B cell (primary cell): ENCODE results near the gene MARF1. TPM values are rescaled to one million over a fixed set of nuclear protein-coding genes. Genes with fewer than 3 reads are reported as not detected.

Experiments
- ATAC-seq: fragments of 200-7000 bp; cut with Tn5 transposase; one replicate; pipeline ENCODE4 v1.10.0; 2021; ENCODE audit warnings: low read depth, mild to moderate bottlenecking, moderate number of reproducible peaks, moderate library complexity
- CTCF ChIA-PET: fragments of 350-600 bp; sonication (Branson Sonifier 250); formaldehyde crosslinking; loops from one replicate; lab custom pipeline; 2021; ENCODE audit warnings: antibody characterized with exemption, inconsistent platforms; lab: Charles Lee
- POLR2A ChIA-PET: fragments of 350-600 bp; sonication (Branson Sonifier 250); formaldehyde crosslinking; loops from one replicate; lab custom pipeline; 2021; ENCODE audit warnings: antibody characterized with exemption; lab: Charles Lee
- DNase-seq: peaks from one replicate; pipeline ENCODE4 v3.0.0; 2013
- H2AFZ ChIP-seq: 2 replicates; pipeline ENCODE4 v1.6.1; 2012; ENCODE audit warnings: mild to moderate bottlenecking, low read depth, low read length; ENCODE audit not compliant: insufficient read depth, poor library complexity, severe bottlenecking
- H3K27ac ChIP-seq, 2 donors: 1 replicate in 1 of 2; 2 replicates in 1 of 2; pipeline ENCODE4 v1.5.1; 2012 to 2013; ENCODE audit warnings: low read length in 2 of 2, mild to moderate bottlenecking in 2 of 2, moderate library complexity in 1 of 2
- H3K27me3 ChIP-seq, 4 experiments: fragments of 200-600 bp in 1 of 4; sonication (generic) in 1 of 4; replicated peaks in 1 of 4; 1 replicate in 2 of 4; 2 replicates in 2 of 4; pipeline versions ENCODE4 v1.6.1 to v1.7.0; 2013 to 2016; ENCODE audit warnings: low read length in 3 of 4, mild to moderate bottlenecking in 2 of 4, mixed read lengths in 1 of 4, moderate library complexity in 1 of 4; ENCODE audit not compliant: insufficient read depth in 4 of 4, control insufficient read depth in 3 of 4; ENCODE audit errors: control extremely low read depth in 1 of 4
- H3K36me3 ChIP-seq, 2 experiments: replicated peaks in 1 of 2; 1 replicate in 1 of 2; 2 replicates in 1 of 2; pipeline versions ENCODE4 v1.6.1 to v1.7.1; 2013; ENCODE audit warnings: low read length in 1 of 2; ENCODE audit not compliant: insufficient read depth in 2 of 2, control insufficient read depth in 1 of 2; ENCODE audit errors: control extremely low read depth in 1 of 2, extremely low read depth in 1 of 2
- H3K4me1 ChIP-seq, 2 donors: fragments of 200-600 bp in 1 of 2; sonication (generic) in 1 of 2; 1 replicate in 1 of 2; 2 replicates in 1 of 2; pipeline versions ENCODE4 v1.5.1 to v1.6.1; 2013 to 2017; ENCODE audit warnings: low read length in 2 of 2; ENCODE audit not compliant: control insufficient read depth in 2 of 2, insufficient read depth in 2 of 2
- H3K4me2 ChIP-seq: replicated peaks from 2 replicates; pipeline ENCODE3; 2012; ENCODE audit warnings: mild to moderate bottlenecking, low read depth, low read length; ENCODE audit not compliant: poor library complexity, severe bottlenecking
- H3K4me3 ChIP-seq, 5 experiments: fragments of 200-600 bp in 1 of 5; sonication (generic) in 1 of 5; 1 replicate in 3 of 5; 2 replicates in 2 of 5; pipeline versions ENCODE4 v1.5.1 to v1.7.0; 2011 to 2016; ENCODE audit warnings: low read length in 4 of 5, mild to moderate bottlenecking in 4 of 5, low read depth in 2 of 5, control low read depth in 1 of 5, moderate library complexity in 1 of 5; ENCODE audit not compliant: insufficient read depth in 1 of 5; ENCODE audit errors: control extremely low read depth in 1 of 5, extremely low read depth in 1 of 5
- H3K79me2 ChIP-seq: fragments of 200-600 bp; sonication (generic); one replicate; pipeline ENCODE4 v1.6.0; 2016; ENCODE audit warnings: low read length; ENCODE audit not compliant: control insufficient read depth, insufficient read depth
- H3K9ac ChIP-seq: fragments of 200-600 bp; sonication (generic); 2 replicates; pipeline ENCODE4 v1.6.1; 2017; ENCODE audit warnings: mild to moderate bottlenecking, low read length, moderate library complexity
- H3K9me3 ChIP-seq, 3 donors: one replicate each; pipeline versions ENCODE4 v1.6.1 to v1.7.1; 2013; ENCODE audit warnings: low read length in 2 of 3; ENCODE audit not compliant: control insufficient read depth in 2 of 3, insufficient read depth in 1 of 3; ENCODE audit errors: control extremely low read depth in 1 of 3
- H4K20me1 ChIP-seq: 2 replicates; pipeline ENCODE4 v1.6.0; 2012; ENCODE audit warnings: mild to moderate bottlenecking, low read length; ENCODE audit not compliant: insufficient read depth, control insufficient read depth, poor library complexity, severe bottlenecking
- H3K27ac Mint-ChIP-seq: one replicate; pipeline ENCODE4 v1.8.0; 2021; ENCODE audit warnings: mixed read lengths
- H3K27me3 Mint-ChIP-seq: one replicate; pipeline ENCODE4 v1.8.0; 2021; ENCODE audit warnings: mixed read lengths
- H3K4me1 Mint-ChIP-seq: one replicate; pipeline ENCODE4 v1.8.0; 2021; ENCODE audit warnings: mixed read lengths
- H3K4me3 Mint-ChIP-seq: one replicate; pipeline ENCODE4 v1.8.0; 2021; ENCODE audit warnings: mixed read lengths
- H3K9me3 Mint-ChIP-seq: one replicate; pipeline ENCODE4 v1.8.0; 2022; ENCODE audit warnings: mixed read lengths; ENCODE audit not compliant: insufficient read depth
- CTCF ChIP-seq: fragments of 200-600 bp; IDR thresholded peaks from one replicate; pipeline ENCODE4 v1.8.0; 2022; ENCODE audit warnings: antibody characterized with exemption, mild to moderate bottlenecking
- EZH2 ChIP-seq: IDR thresholded peaks from 2 replicates; pipeline ENCODE4 v1.6.1; 2012; ENCODE audit warnings: borderline replicate concordance, low read depth, mild to moderate bottlenecking, moderate library complexity, low read length; ENCODE audit not compliant: insufficient read depth, poor library complexity, severe bottlenecking
- WGBS: methylation state at CpG from one replicate; pipeline ENCODE4 v1.1.5; 2013; ENCODE audit warnings: missing lambda C conversion rate; ENCODE audit not compliant: insufficient coverage; 5-methylcytosine and 5-hydroxymethylcytosine counted together
- intact Hi-C: fragments of 100-400 bp; cut with micrococcal nuclease; formaldehyde crosslinking; loops from one replicate; pipeline ENCODE4 v1.10.0; 2022
- polyA plus RNA-seq: library from polyadenylated mRNA; depleted of rRNA; stranded (reverse); fragments of >200 nt; gene quantifications from 2 replicates; pipeline ENCODE4 v1.2.3, GENCODE V29; 2012
- total RNA-seq, 2 donors: library from RNA; stranded (reverse); fragments of 120-200 nt in 1 of 2; gene quantifications; 1 replicate in 1 of 2; 2 replicates in 1 of 2; pipeline versions ENCODE4 v1.2.3 to v1.2.4, GENCODE V29; 2013 to 2022

The MARF1 gene
- total and polyA plus RNA-seq, 2 donors (not counting 1 experiment from before 2014, with no cell fraction given): 68.0 to 366 TPM

GRCh38 chr16:15617901-15618300 lies 25.1 kb downstream of the MARF1 start:
- ChIA-PET CTCF (interaction anchor here (0.9 kb wide), 1 partner anchor 9 kb away, joined by 4 read pairs; no protein-coding TSS in a partner anchor), POLR2A (no interaction called here)
- 100% methylated on average over 1 of the region's 4 CpGs for WGBS
- peaks cover 9 to 88% of the 10 kb centered on the region in 2 experiments for H3K36me3 ChIP-seq
- no peaks in the 10 kb centered on the region for H3K4me1 ChIP-seq
- DNase-seq: no peak
- H3K4me3 Mint-ChIP-seq: no peak overlapping the region
- no peaks in the 10 kb centered on the region for H3K9me3 ChIP-seq
- no peaks in the 10 kb centered on the region for H3K9me3 Mint-ChIP-seq
- peaks cover 20% of the 10 kb centered on the region for H3K79me2 ChIP-seq
- no peaks in the 10 kb centered on the region for H3K27me3 ChIP-seq
- H3K4me1 Mint-ChIP-seq: peaks cover 4% of the 10 kb centered on the region
- TF ChIP-seq CTCF (no peak), EZH2 (no peak)
- no peak overlapping the region for H3K4me2 ChIP-seq
- H4K20me1 ChIP-seq: peaks cover 24% of the 10 kb centered on the region
- H3K9ac ChIP-seq: no peak overlapping the region
- intact Hi-C loops: no loop called here
- no peak overlapping the region for H2AFZ ChIP-seq
- H3K27me3 Mint-ChIP-seq: no peaks in the 10 kb centered on the region
- H3K4me3 ChIP-seq: no peak overlapping the region
- ATAC-seq: no peak
- H3K27ac Mint-ChIP-seq: peak overlapping the region; percentile 39
- H3K27ac ChIP-seq: no peak overlapping the region

- no peaks in the 10 kb centered on the region for H3K4me1 ChIP-seq
- H3K27me3 ChIP-seq: no peaks in the 10 kb centered on the region
- no peak for DNase-seq
- H4K20me1 ChIP-seq: peaks cover 16% of the 10 kb centered on the region
- no peak overlapping the region for H2AFZ ChIP-seq
- peaks cover 9% of the 10 kb centered on the region for H3K79me2 ChIP-seq
- CTCF ChIA-PET: no interaction called here
- Mint-ChIP-seq H3K4me3 (no peak overlapping the region), H3K27ac (no peak overlapping the region), H3K9me3 (no peaks in the 10 kb centered on the region), H3K4me1 (peaks cover 4% of the 10 kb centered on the region), H3K27me3 (no peaks in the 10 kb centered on the region)
- no peak overlapping the region for H3K9ac ChIP-seq
- no peak overlapping the region for H3K27ac ChIP-seq
- no peak overlapping the region for H3K4me3 ChIP-seq
- ATAC-seq: no peak
- H3K36me3 ChIP-seq: peaks cover 10 to 88% of the 10 kb centered on the region in 2 experiments
- H3K4me2 ChIP-seq: no peak overlapping the region
- POLR2A ChIA-PET: no interaction called here
- H3K9me3 ChIP-seq: no peaks in the 10 kb centered on the region
- intact Hi-C loops: no loop called here
- WGBS: 86% methylated on average over 8 of the region's 11 CpGs
- TF ChIP-seq EZH2: no peak
- TF ChIP-seq CTCF: no peak
These were observed 26.3 kb downstream of the MARF1 start for GRCh38 chr16:15616475-15617165.
